Measurements from ENCODE around the gene PLA2G12B.

GRCh38 chr10:72885953-72886352 lies 68.7 kb downstream of the PLA2G12B start:
- TF ChIP-seq CTCF (IDR thresholded peaks at IDR 0.05) (no peak), POLR2A (IDR thresholded peaks at IDR 0.05) (no peak)
